ENCODE measurements around the gene DGKD.

DNA sequence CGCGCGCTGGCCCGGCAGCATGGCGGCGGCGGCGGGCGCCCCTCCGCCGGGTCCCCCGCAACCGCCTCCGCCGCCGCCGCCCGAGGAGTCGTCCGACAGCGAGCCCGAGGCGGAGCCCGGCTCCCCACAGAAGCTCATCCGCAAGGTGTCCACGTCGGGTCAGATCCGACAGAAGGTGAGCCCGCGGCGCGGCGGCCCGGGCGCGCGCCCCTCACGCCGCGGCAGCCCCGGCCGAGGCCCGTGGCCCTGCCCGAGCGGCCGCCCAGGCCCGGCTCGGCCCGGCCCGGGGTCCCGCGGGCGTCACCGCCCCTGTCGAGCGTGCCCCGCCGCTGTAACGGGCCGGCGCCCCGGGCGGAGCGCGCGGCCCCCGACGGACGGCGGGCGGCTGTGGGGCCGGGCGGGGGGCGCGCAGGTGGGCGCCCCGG, 218 bp downstream of the DGKD start:
- TF ChIP-seq, protein P1, sequence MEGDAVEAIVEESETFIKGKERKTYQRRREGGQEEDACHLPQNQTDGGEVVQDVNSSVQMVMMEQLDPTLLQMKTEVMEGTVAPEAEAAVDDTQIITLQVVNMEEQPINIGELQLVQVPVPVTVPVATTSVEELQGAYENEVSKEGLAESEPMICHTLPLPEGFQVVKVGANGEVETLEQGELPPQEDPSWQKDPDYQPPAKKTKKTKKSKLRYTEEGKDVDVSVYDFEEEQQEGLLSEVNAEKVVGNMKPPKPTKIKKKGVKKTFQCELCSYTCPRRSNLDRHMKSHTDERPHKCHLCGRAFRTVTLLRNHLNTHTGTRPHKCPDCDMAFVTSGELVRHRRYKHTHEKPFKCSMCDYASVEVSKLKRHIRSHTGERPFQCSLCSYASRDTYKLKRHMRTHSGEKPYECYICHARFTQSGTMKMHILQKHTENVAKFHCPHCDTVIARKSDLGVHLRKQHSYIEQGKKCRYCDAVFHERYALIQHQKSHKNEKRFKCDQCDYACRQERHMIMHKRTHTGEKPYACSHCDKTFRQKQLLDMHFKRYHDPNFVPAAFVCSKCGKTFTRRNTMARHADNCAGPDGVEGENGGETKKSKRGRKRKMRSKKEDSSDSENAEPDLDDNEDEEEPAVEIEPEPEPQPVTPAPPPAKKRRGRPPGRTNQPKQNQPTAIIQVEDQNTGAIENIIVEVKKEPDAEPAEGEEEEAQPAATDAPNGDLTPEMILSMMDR (IDR thresholded peaks at IDR 0.05; ENCODE audit: borderline replicate concordance, extremely low read depth, low read length, poor library complexity, severe bottlenecking), result no peak
- no peak for TF ChIP-seq EZH2 (IDR thresholded peaks at IDR 0.05; ENCODE audit: borderline replicate concordance, low read depth, low read length, severe bottlenecking)
